K562 (cell line): ENCODE measurements around the gene INSL3. TPM values are rescaled to one million over a fixed set of nuclear protein-coding genes. Genes with fewer than 3 reads are reported as not detected.

ENCODE experiments used
- ATAC-seq: fragments of 200-7000 bp; cut with Tn5 transposase; 3 replicates; pipeline ENCODE4 v1.9.1; 2020; ENCODE audit warnings: moderate library complexity
- BruUV-seq: library from RNA; stranded (reverse); fragments of 400-500 nt; replicated peaks from 2 replicates; lab custom pipeline; 2021; lab: Mats Ljungman, UMichigan
- CTCF ChIA-PET: fragments of 300-600 bp; formaldehyde crosslinking; extraction: SDS; loops from one replicate; lab custom pipeline; 2021; ENCODE audit warnings: low intra/inter-chr PET ratio; lab: Yijun Ruan, JAX
- POLR2A ChIA-PET: fragments of 300-600, 350-650 bp; sonication (Branson Sonifier 250); formaldehyde crosslinking; extraction: SDS; loops from one replicate; lab custom pipeline; 2021; ENCODE audit warnings: antibody characterized with exemption, inconsistent platforms; lab: Yijun Ruan, JAX
- DNase-seq, 4 experiments: peaks; one replicate each; pipeline versions ENCODE4 v3.0.0 to v3.0.0-alpha.2; 2011 to 2018; ENCODE audit warnings: low spot score in 3 of 4, mixed read lengths in 3 of 4; ENCODE audit errors: extremely low read depth in 1 of 4
- FAIRE-seq: peaks from 2 replicates; lab custom pipeline; 2011; peaks lifted over from hg19 to GRCh38; lab: Jason Lieb, UNC
- H2AFZ ChIP-seq: 2 replicates; pipeline ENCODE4 v1.6.0; 2011; ENCODE audit warnings: low read depth, low read length, control low read depth, inconsistent platforms
- H3K27ac ChIP-seq: fragments of 200-600 bp; 3 replicates; pipeline ENCODE4 v1.8.0; 2011; ENCODE audit warnings: low read depth, mild to moderate bottlenecking, control low read depth, inconsistent platforms, low read length, moderate library complexity, mixed read lengths; ENCODE audit errors: extremely low read depth
- H3K27me3 ChIP-seq, 2 experiments: fragments of 300-600 bp in 1 of 2; 2 replicates in 1 of 2; 3 replicates in 1 of 2; pipeline versions ENCODE4 v1.6.0 to v1.8.0; 2011; ENCODE audit warnings: inconsistent platforms in 2 of 2, low read length in 2 of 2, mild to moderate bottlenecking in 1 of 2, mixed read lengths in 1 of 2, moderate library complexity in 1 of 2; ENCODE audit not compliant: control insufficient read depth in 2 of 2, insufficient read depth in 2 of 2
- H3K36me3 ChIP-seq: fragments of 300-600 bp; 3 replicates; pipeline ENCODE4 v1.8.0; 2011; ENCODE audit warnings: mild to moderate bottlenecking, low read length, inconsistent platforms; ENCODE audit not compliant: control insufficient read depth, insufficient read depth
- H3K4me1 ChIP-seq, 2 experiments: fragments of 200-600 bp in 1 of 2; replicated peaks in 1 of 2; 2 replicates in 1 of 2; 3 replicates in 1 of 2; pipeline versions ENCODE4 v1.5.1 to v1.8.0; 2011; ENCODE audit warnings: inconsistent platforms in 2 of 2, low read length in 2 of 2, mild to moderate bottlenecking in 1 of 2, mixed read lengths in 1 of 2, moderate library complexity in 1 of 2; ENCODE audit not compliant: control insufficient read depth in 2 of 2, insufficient read depth in 2 of 2
- H3K4me2 ChIP-seq: 2 replicates; pipeline ENCODE4 v1.6.1; 2011; ENCODE audit warnings: low read length, control low read depth, inconsistent platforms, mixed read lengths; ENCODE audit not compliant: insufficient read depth
- H3K4me3 ChIP-seq: fragments of 200-600 bp; sonication (generic), shearing (Covaris generic); 2 replicates; pipeline ENCODE4 v1.5.1; 2016; ENCODE audit warnings: control low read depth, inconsistent platforms
- H3K79me2 ChIP-seq: fragments of 200-600 bp; 3 replicates; pipeline ENCODE4 v1.8.0; 2011; ENCODE audit warnings: low read length, inconsistent platforms; ENCODE audit not compliant: control insufficient read depth, insufficient read depth
- H3K9ac ChIP-seq, 2 experiments: 2 replicates each; pipeline versions ENCODE4 v1.6.0 to v1.6.1; 2011; ENCODE audit warnings: low read depth in 2 of 2, low read length in 2 of 2, control low read depth in 1 of 2, inconsistent platforms in 1 of 2, mild to moderate bottlenecking in 1 of 2, mixed read lengths in 1 of 2; ENCODE audit not compliant: insufficient read depth in 1 of 2
- H3K9me1 ChIP-seq: one replicate; pipeline ENCODE4 v1.6.0; 2011; ENCODE audit warnings: inconsistent platforms, mild to moderate bottlenecking, low read length, moderate library complexity; ENCODE audit not compliant: control insufficient read depth, insufficient read depth
- H3K9me3 ChIP-seq: replicated peaks from 2 replicates; pipeline ENCODE4 v1.5.1; 2011; ENCODE audit warnings: low read depth, low read length, inconsistent platforms; ENCODE audit not compliant: control insufficient read depth, insufficient read depth
- H4K20me1 ChIP-seq: replicated peaks from 2 replicates; pipeline ENCODE4 v1.6.1; 2011; ENCODE audit warnings: low read length, inconsistent platforms, mixed read lengths; ENCODE audit not compliant: control insufficient read depth, insufficient read depth
- BDP1 ChIP-seq: IDR thresholded peaks from 3 replicates; pipeline ENCODE4 v1.6.1; 2011; ENCODE audit not compliant: insufficient read length, insufficient read depth
- CBX5 ChIP-seq: IDR thresholded peaks from 2 replicates; pipeline ENCODE4 v1.6.1; 2014; ENCODE audit warnings: low read depth, borderline replicate concordance
- ERF ChIP-seq: fragments of 450-650 bp; formaldehyde crosslinking; IDR thresholded peaks from 2 replicates; pipeline ENCODE4 v1.4.0; 2020; ENCODE audit warnings: mild to moderate bottlenecking, mixed read lengths
- ESRRB ChIP-seq: fragments of 250-450 bp; sonication (Bioruptor Pico); IDR thresholded peaks from 2 replicates; pipeline ENCODE4 v1.5.0; 2020; ENCODE audit warnings: mild to moderate bottlenecking, moderate library complexity, borderline replicate concordance
- GABPA ChIP-seq: fragments of 200-800 bp; sonication (Bioruptor generic); conservative IDR thresholded peaks from 2 replicates; pipeline ENCODE4 v1.6.1; 2016; ENCODE audit warnings: low read depth, missing genetic modification characterization, missing compliant biosample characterization
- HMGN3 ChIP-seq: IDR thresholded peaks from 2 replicates; pipeline ENCODE4 v1.6.1; 2011; ENCODE audit warnings: borderline replicate concordance, low read depth, mild to moderate bottlenecking, mixed read lengths, low read length; ENCODE audit not compliant: insufficient read length; ENCODE audit errors: extremely low read depth
- JUND ChIP-seq, 2 experiments: IDR thresholded peaks; 2 replicates in 1 of 2; 3 replicates in 1 of 2; pipeline ENCODE4 v1.6.1; 2011; ENCODE audit warnings: borderline replicate concordance in 2 of 2, low read depth in 2 of 2, low read length in 2 of 2, improper control_type of control experiment in 1 of 2, missing biosample characterization in 1 of 2, missing genetic modification characterization in 1 of 2, missing genetic modification reagents in 1 of 2
- MEIS2 ChIP-seq: fragments of 450-650 bp; IDR thresholded peaks from 2 replicates; pipeline ENCODE4 v1.6.1; 2014; ENCODE audit warnings: mild to moderate bottlenecking; ENCODE audit not compliant: partially characterized antibody
- NFIX ChIP-seq: fragments of 250-450 bp; sonication (Bioruptor Pico); IDR thresholded peaks from 2 replicates; pipeline ENCODE4 v1.4.0; 2020; ENCODE audit warnings: low read depth, mild to moderate bottlenecking, moderate library complexity
- RBM22 ChIP-seq: fragments of 200-400 bp; formaldehyde crosslinking; IDR thresholded peaks from 2 replicates; pipeline ENCODE4 v1.6.1; 2018; ENCODE audit warnings: low read length, low read depth; ENCODE audit not compliant: poor library complexity, severe bottlenecking
- RFX5 ChIP-seq: IDR thresholded peaks from 2 replicates; pipeline ENCODE4 v1.6.1; 2011; ENCODE audit warnings: low read depth, mild to moderate bottlenecking, improper control_type of control experiment, low read length
- SIN3B ChIP-seq: fragments of 450-650 bp; IDR thresholded peaks from 2 replicates; pipeline ENCODE4 v1.6.1; 2017; ENCODE audit warnings: low read depth, mild to moderate bottlenecking, moderate library complexity
- SOX6 ChIP-seq: fragments of 450-650 bp; IDR thresholded peaks from 2 replicates; pipeline ENCODE4 v1.6.1; 2014; ENCODE audit warnings: mild to moderate bottlenecking
- ZBTB17 ChIP-seq: fragments of 450-650 bp; formaldehyde crosslinking; IDR thresholded peaks from 2 replicates; pipeline ENCODE4 v1.4.0; 2020; ENCODE audit warnings: mild to moderate bottlenecking
- ZKSCAN8 ChIP-seq: fragments of 200-800 bp; sonication (Bioruptor generic); IDR thresholded peaks from 2 replicates; pipeline ENCODE4 v1.6.1; 2016; ENCODE audit warnings: missing genetic modification characterization, missing compliant biosample characterization
- ZNF507 ChIP-seq: conservative IDR thresholded peaks from 2 replicates; pipeline ENCODE4 v1.6.1; 2017; ENCODE audit warnings: missing genetic modification characterization, missing compliant biosample characterization
- WGBS: fragments of 100-300 bp; shearing (Covaris generic); methylation state at CpG from one replicate; pipeline ENCODE4 v1.1.6; 2016; ENCODE audit warnings: low coverage, mixed read lengths; ENCODE audit not compliant: insufficient coverage; ENCODE audit errors: missing lambda C conversion rate; 5-methylcytosine and 5-hydroxymethylcytosine counted together
- in situ Hi-C: fragments of 300-500 bp; cut with MboI; formaldehyde crosslinking; loops from 4 replicates; pipeline ENCODE4 v1.15.0; 2018; ENCODE audit warnings: inconsistent platforms, mixed read lengths
- intact Hi-C: fragments of 100-400 bp; cut with micrococcal nuclease; formaldehyde crosslinking; loops from 2 replicates; pipeline ENCODE4 v1.14.2; 2022
- polyA plus RNA-seq, 8 experiments: library from polyadenylated mRNA; depleted of rRNA in 4 of 8; stranded (reverse) in 5 of 8; unstranded in 3 of 8; fragments of >200 nt; fragmentation: Nextera tagmentation in 2 of 8; fragmentation: Illumina TruSeq in 1 of 8; extraction: Ambion mirVana in 2 of 8; extraction: Trizol in 1 of 8; gene quantifications; 2 replicates each; pipeline versions ENCODE4 v1.2.1 to v1.2.3, GENCODE V29; 2011 to 2014; ENCODE audit warnings: inconsistent platforms in 1 of 8, missing spikeins in 1 of 8
- total RNA-seq, 7 experiments: library from RNA; depleted of rRNA in 6 of 7; stranded (reverse); fragments of >200 nt in 6 of 7; fragmentation: Illumina TruSeq in 2 of 7; extraction: Trizol in 2 of 7; gene quantifications; 2 replicates each; pipeline versions ENCODE4 v1.2.1 to v1.2.3, GENCODE V29; 2011 to 2021; ENCODE audit warnings: low replicate concordance in 1 of 7
- TF ChIP-seq, protein P1 (sequence below), 2 experiments: fragments of 450-650 bp; IDR thresholded peaks; 2 replicates each; pipeline ENCODE4 v1.6.1; 2018; ENCODE audit warnings: mild to moderate bottlenecking in 2 of 2, low read depth in 1 of 2; ENCODE audit not compliant: partially characterized antibody in 2 of 2

The INSL3 gene
- total and polyA plus RNA-seq, 9 of the 15 experiments (the other 6 are each of a cell fraction or from before 2014, with no cell fraction given) = not detected

DNA sequence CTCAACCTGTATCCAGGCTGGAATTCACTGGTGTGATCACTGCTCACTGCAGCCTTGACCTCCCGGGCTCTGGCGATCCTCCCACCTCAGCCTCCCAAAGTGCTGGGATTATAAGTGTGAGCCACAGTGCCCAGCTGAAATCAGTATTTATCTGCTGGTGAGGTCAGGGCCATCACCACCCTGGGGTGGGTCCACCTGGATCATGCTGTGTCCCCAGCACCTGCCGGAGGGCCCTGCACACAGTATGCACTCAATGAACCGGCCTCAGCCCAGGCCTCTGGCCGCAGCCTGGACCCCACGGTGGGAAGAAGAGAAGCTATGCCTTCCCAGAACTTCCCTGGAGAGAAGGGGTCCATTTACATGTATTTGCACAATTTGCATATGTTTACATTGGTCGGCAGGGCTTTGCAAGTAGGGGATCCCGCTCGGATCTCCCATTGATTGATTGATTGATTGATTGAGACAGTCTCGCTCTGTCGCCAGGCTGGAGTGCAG is 47.8 kb upstream of the INSL3 start:
- Histone ChIP-seq H2AFZ (no peak overlapping the region), H3K4me3 (no peak overlapping the region), H3K27me3 (no peaks in the 10 kb centered on the region), H3K9ac (0 out of 4 replicates have a peak overlapping the region, but pooled peaks of 1 of the 2 experiments have one; percentile 47), H3K79me2 (no peaks in the 10 kb centered on the region), H3K9me1 (no peaks in the 10 kb centered on the region), H3K27ac (no peak overlapping the region), H3K36me3 (peaks cover 6% of the 10 kb centered on the region; the same call in 2 of the 3 replicates), H4K20me1 (peaks cover 18% of the 10 kb centered on the region; the same call in 1 of the 2 replicates), H3K4me1 (peaks cover 11 to 53% of the 10 kb centered on the region in 2 experiments; a peak in 4 of 5 replicates), H3K9me3 (no peaks in the 10 kb centered on the region), H3K4me2 (no peak overlapping the region)
- ATAC-seq (no peak), DNase-seq (no peak), FAIRE-seq (no peak)
- intact Hi-C loops (loop anchor here (10.0 kb wide), 1 partner anchor 186 kb away; no protein-coding TSS in a partner anchor), in situ Hi-C loops (loop anchor here (5.0 kb wide), 1 partner anchor 58 kb away; no protein-coding TSS in a partner anchor)
- no TSS peak for BruUV-seq
- no peak for TF ChIP-seq BDP1
- TF ChIP-seq, protein P1, sequence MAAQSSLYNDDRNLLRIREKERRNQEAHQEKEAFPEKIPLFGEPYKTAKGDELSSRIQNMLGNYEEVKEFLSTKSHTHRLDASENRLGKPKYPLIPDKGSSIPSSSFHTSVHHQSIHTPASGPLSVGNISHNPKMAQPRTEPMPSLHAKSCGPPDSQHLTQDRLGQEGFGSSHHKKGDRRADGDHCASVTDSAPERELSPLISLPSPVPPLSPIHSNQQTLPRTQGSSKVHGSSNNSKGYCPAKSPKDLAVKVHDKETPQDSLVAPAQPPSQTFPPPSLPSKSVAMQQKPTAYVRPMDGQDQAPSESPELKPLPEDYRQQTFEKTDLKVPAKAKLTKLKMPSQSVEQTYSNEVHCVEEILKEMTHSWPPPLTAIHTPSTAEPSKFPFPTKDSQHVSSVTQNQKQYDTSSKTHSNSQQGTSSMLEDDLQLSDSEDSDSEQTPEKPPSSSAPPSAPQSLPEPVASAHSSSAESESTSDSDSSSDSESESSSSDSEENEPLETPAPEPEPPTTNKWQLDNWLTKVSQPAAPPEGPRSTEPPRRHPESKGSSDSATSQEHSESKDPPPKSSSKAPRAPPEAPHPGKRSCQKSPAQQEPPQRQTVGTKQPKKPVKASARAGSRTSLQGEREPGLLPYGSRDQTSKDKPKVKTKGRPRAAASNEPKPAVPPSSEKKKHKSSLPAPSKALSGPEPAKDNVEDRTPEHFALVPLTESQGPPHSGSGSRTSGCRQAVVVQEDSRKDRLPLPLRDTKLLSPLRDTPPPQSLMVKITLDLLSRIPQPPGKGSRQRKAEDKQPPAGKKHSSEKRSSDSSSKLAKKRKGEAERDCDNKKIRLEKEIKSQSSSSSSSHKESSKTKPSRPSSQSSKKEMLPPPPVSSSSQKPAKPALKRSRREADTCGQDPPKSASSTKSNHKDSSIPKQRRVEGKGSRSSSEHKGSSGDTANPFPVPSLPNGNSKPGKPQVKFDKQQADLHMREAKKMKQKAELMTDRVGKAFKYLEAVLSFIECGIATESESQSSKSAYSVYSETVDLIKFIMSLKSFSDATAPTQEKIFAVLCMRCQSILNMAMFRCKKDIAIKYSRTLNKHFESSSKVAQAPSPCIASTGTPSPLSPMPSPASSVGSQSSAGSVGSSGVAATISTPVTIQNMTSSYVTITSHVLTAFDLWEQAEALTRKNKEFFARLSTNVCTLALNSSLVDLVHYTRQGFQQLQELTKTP (IDR thresholded peaks at IDR 0.05; ENCODE audit: low read depth in 1 of 2, partially characterized antibody in 2 of 2) = no peak
- TF ChIP-seq SOX6 = no peak
- TF ChIP-seq RFX5 = no peak
- no peak for TF ChIP-seq ESRRB
- no peak for TF ChIP-seq ERF (CRISPR knock-in tag)
- TF ChIP-seq ZNF507 (tag) = no peak
- TF ChIP-seq CBX5 = no peak
- TF ChIP-seq RBM22 = no peak
- no peak for TF ChIP-seq HMGN3
- TF ChIP-seq NFIX (CRISPR knock-in tag) = no peak
- no peak for TF ChIP-seq MEIS2
- no peak for TF ChIP-seq ZKSCAN8 (CRISPR knock-in tag)
- no peak for TF ChIP-seq JUND (IDR thresholded peaks at IDR 0.05; ENCODE audit: borderline replicate concordance, low read depth, low read length)
- no peak for TF ChIP-seq JUND (tag; IDR thresholded peaks at IDR 0.05; ENCODE audit: borderline replicate concordance, low read depth, low read length)
- TF ChIP-seq SIN3B = no peak
- no peak for TF ChIP-seq GABPA (tag)
- TF ChIP-seq ZBTB17 = no peak
- WGBS = 63% methylated on average over 11 of the region's 11 CpGs
- ChIA-PET CTCF (interaction anchor here (1.6 to 2.4 kb wide), 2 partner anchors 63 to 128 kb away, joined by 4 to 31 read pairs; partner anchors contain the start of gene CCDC124), POLR2A (interaction anchor here (3.1 kb wide), 2 partner anchors 9 to 64 kb away, joined by 20 to 24 read pairs; partner anchors contain the start of genes CCDC124 and RPL18A)
